Astrocyte (in vitro differentiated cells and primary cell): ENCODE data around the gene TRAPPC4.

Experiments used
- EZH2 ChIP-seq: IDR thresholded peaks from 2 replicates; pipeline ENCODE4 v1.6.1; 2012; ENCODE audit warnings: mild to moderate bottlenecking, low read length, inconsistent platforms; ENCODE audit not compliant: insufficient read depth
- TF ChIP-seq, protein P1 (sequence below): IDR thresholded peaks from 2 replicates; pipeline ENCODE4 v1.5.1; 2011; ENCODE audit warnings: low read depth, mild to moderate bottlenecking, inconsistent platforms, low read length, moderate library complexity; ENCODE audit not compliant: insufficient read depth

- TF ChIP-seq, protein P1, sequence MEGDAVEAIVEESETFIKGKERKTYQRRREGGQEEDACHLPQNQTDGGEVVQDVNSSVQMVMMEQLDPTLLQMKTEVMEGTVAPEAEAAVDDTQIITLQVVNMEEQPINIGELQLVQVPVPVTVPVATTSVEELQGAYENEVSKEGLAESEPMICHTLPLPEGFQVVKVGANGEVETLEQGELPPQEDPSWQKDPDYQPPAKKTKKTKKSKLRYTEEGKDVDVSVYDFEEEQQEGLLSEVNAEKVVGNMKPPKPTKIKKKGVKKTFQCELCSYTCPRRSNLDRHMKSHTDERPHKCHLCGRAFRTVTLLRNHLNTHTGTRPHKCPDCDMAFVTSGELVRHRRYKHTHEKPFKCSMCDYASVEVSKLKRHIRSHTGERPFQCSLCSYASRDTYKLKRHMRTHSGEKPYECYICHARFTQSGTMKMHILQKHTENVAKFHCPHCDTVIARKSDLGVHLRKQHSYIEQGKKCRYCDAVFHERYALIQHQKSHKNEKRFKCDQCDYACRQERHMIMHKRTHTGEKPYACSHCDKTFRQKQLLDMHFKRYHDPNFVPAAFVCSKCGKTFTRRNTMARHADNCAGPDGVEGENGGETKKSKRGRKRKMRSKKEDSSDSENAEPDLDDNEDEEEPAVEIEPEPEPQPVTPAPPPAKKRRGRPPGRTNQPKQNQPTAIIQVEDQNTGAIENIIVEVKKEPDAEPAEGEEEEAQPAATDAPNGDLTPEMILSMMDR: no peak
- TF ChIP-seq EZH2: no peak
These were observed 7.0 kb upstream of the TRAPPC4 start for GRCh38 chr11:119011476-119012053.
